Neural cell (in vitro differentiated cells): ENCODE data around the gene ANP32E.

Source experiments
- CTCF ChIP-seq: fragments of 450-650 bp; IDR thresholded peaks from 2 replicates; pipeline ENCODE4 v1.5.1; 2014; ENCODE audit warnings: antibody characterized with exemption, mild to moderate bottlenecking, moderate library complexity; ENCODE audit not compliant: poor library complexity, severe bottlenecking
- EZH2 ChIP-seq: fragments of 200-600, 300-800 bp; shearing (Covaris generic), sonication (generic); IDR thresholded peaks from 2 replicates; pipeline ENCODE4 v1.6.1; 2014; ENCODE audit warnings: antibody characterized with exemption, low read length, borderline replicate concordance, mild to moderate bottlenecking; ENCODE audit not compliant: insufficient read depth, poor library complexity, severe bottlenecking
- POLR2AphosphoS5 ChIP-seq: IDR thresholded peaks from 2 replicates; pipeline ENCODE4 v1.6.1; 2012
- REST ChIP-seq: IDR thresholded peaks from 2 replicates; pipeline ENCODE4 v1.6.1; 2012; ENCODE audit warnings: borderline replicate concordance
- SMC3 ChIP-seq: fragments of 450-650 bp; conservative IDR thresholded peaks from 2 replicates; pipeline ENCODE4 v1.6.1; 2014; ENCODE audit warnings: antibody characterized with exemption, mild to moderate bottlenecking, moderate library complexity; ENCODE audit not compliant: poor library complexity

- TF ChIP-seq EZH2, result no peak
- TF ChIP-seq CTCF, result no peak
- TF ChIP-seq POLR2AphosphoS5, result no peak
- no peak for TF ChIP-seq SMC3
- no peak for TF ChIP-seq REST
Observed at GRCh38 chr1:150178548-150178947, 57.4 kb downstream of the ANP32E start.
